HG02623 (cell line): ENCODE data around the gene WWTR1.

Experiments used
- ATAC-seq: cut with Tn5 transposase; IDR thresholded peaks from one replicate; pipeline ENCODE4 v1.9.1; 2021; ENCODE audit warnings: moderate library complexity; ENCODE audit not compliant: unreplicated experiment

WWTR1 gene

GRCh38 chr3:149474250-149474817 lies 183.5 kb downstream of the WWTR1 start, which contains the start of gene TM4SF4:
Gene TM4SF4 (plus strand): TSS chr3:149474697. CDS start chr3:149474878, 181 bp downstream.
- ATAC-seq: no peak

- no peak for ATAC-seq
Observed at GRCh38 chr3:149473357-149474249, 184.2 kb downstream of the WWTR1 start.

- ATAC-seq: no peak
Observed at GRCh38 chr3:149472030-149472797, 185.6 kb downstream of the WWTR1 start.

GRCh38 chr3:149470381-149470780 lies 187.4 kb downstream of the WWTR1 start:
- no peak for ATAC-seq

GRCh38 chr3:149468504-149469212 lies 189.2 kb downstream of the WWTR1 start:
- peak; percentile 84 for ATAC-seq
